GM18951 (cell line): ENCODE results near the gene ZBTB32.

ENCODE experiments used
- POLR2A ChIP-seq: IDR thresholded peaks from 4 replicates; pipeline ENCODE4 v1.6.1; 2011; ENCODE audit warnings: mild to moderate bottlenecking; ENCODE audit not compliant: insufficient read length, insufficient read depth; ENCODE audit errors: extremely low read depth
- in situ Hi-C: fragments of 300-500 bp; cut with MboI; formaldehyde crosslinking; loops from one replicate; pipeline ENCODE4 v1.12.0; 2022; ENCODE audit warnings: low sequenced_read_pairs, mixed read lengths, inconsistent platforms; ENCODE audit not compliant: unreplicated experiment

The ZBTB32 gene

GRCh38 chr19:35746531-35746930 lies 42.2 kb downstream of the ZBTB32 start:
- no peak for TF ChIP-seq POLR2A
- in situ Hi-C loops = no loop called here

GRCh38 chr19:35748106-35749020 lies 44.0 kb downstream of the ZBTB32 start, which contains the start of gene LIN37:
Gene LIN37 (plus strand): TSS chr19:35748576. CDS start chr19:35748725, 149 bp downstream.
- peak; percentile 65 for TF ChIP-seq POLR2A
- in situ Hi-C loops = no loop called here

GRCh38 chr19:35750167-35750566 lies 45.8 kb downstream of the ZBTB32 start:
- TF ChIP-seq POLR2A = no peak
- in situ Hi-C loops = no loop called here

GRCh38 chr19:35751839-35752745 lies 47.7 kb downstream of the ZBTB32 start:
- no peak for TF ChIP-seq POLR2A
- in situ Hi-C loops = no loop called here

GRCh38 chr19:35752746-35753350 lies 48.5 kb downstream of the ZBTB32 start:
- in situ Hi-C loops = no loop called here
- no peak for TF ChIP-seq POLR2A

GRCh38 chr19:35753634-35754369 lies 49.4 kb downstream of the ZBTB32 start:
- in situ Hi-C loops = no loop called here
- no peak for TF ChIP-seq POLR2A

- in situ Hi-C loops = no loop called here
- TF ChIP-seq POLR2A = no peak
Observed at GRCh38 chr19:35754370-35755130, 50.2 kb downstream of the ZBTB32 start.

- no peak for TF ChIP-seq POLR2A
- in situ Hi-C loops = no loop called here
Observed at GRCh38 chr19:35755131-35755549, 50.8 kb downstream of the ZBTB32 start.

- in situ Hi-C loops = no loop called here
- no peak for TF ChIP-seq POLR2A
Observed at GRCh38 chr19:35755550-35756376, 51.4 kb downstream of the ZBTB32 start.

GRCh38 chr19:35756377-35757230 lies 52.2 kb downstream of the ZBTB32 start, which contains the start of gene HSPB6:
Gene HSPB6 (minus strand): TSS chr19:35757029. CDS start chr19:35757008, 21 bp downstream.
- in situ Hi-C loops = no loop called here
- TF ChIP-seq POLR2A = no peak

GRCh38 chr19:35757231-35757748 lies 52.9 kb downstream of the ZBTB32 start:
- TF ChIP-seq POLR2A = no peak
- in situ Hi-C loops = no loop called here
